Upper lobe of right lung (tissue), 1 donor: ENCODE results near the gene PHYH. TPM values are rescaled to one million over a fixed set of nuclear protein-coding genes. Genes with fewer than 3 reads are reported as not detected.
"Not testable (repeated sequence)": the region's sequence is repeated elsewhere in the genome, so short reads cannot be mapped to it uniquely, and the experiment has no call there.

ENCODE experiments used
- ATAC-seq: fragments of 200-7000 bp; cut with Tn5 transposase; one replicate; pipeline ENCODE4 v1.9.1; 2020; ENCODE audit warnings: mild to moderate bottlenecking, moderate library complexity
- DNase-seq: peaks from one replicate; pipeline ENCODE4 v3.0.0-alpha.2; 2020
- H3K27ac ChIP-seq: fragments of 200-600 bp; one replicate; pipeline ENCODE4 v1.8.0; 2022
- H3K27me3 ChIP-seq: fragments of 200-600 bp; one replicate; pipeline ENCODE4 v1.8.0; 2022; ENCODE audit warnings: mild to moderate bottlenecking
- H3K36me3 ChIP-seq: fragments of 200-600 bp; one replicate; pipeline ENCODE4 v1.8.0; 2022
- H3K4me1 ChIP-seq: fragments of 200-600 bp; one replicate; pipeline ENCODE4 v1.8.0; 2022
- H3K4me3 ChIP-seq: fragments of 200-600 bp; one replicate; pipeline ENCODE4 v1.8.0; 2022; ENCODE audit warnings: mild to moderate bottlenecking
- H3K9me3 ChIP-seq: fragments of 200-600 bp; one replicate; pipeline ENCODE4 v1.8.0; 2022
- intact Hi-C: fragments of 100-400 bp; cut with DNase I; formaldehyde crosslinking; loops from one replicate; pipeline ENCODE4 v1.11.0; 2022
- total RNA-seq: library from RNA; stranded (reverse); fragmentation: NEBNext Ultra II Directional; extraction: Animal tissue kit (Norgen Biotek cat#: 25700); gene quantifications from one replicate; pipeline ENCODE4 v1.2.1, GENCODE V29; 2021
- TF ChIP-seq, protein P1 (sequence below): fragments of 200-600 bp; IDR thresholded peaks from one replicate; pipeline ENCODE4 v1.8.0; 2022; ENCODE audit warnings: antibody characterized with exemption
- donor health status: DM: no; HTN: yes; CAD: no; lungs with severe emphysema.

PHYH gene
- total RNA-seq, 1 donor from 2014 or later = 29.6 TPM

DNA sequence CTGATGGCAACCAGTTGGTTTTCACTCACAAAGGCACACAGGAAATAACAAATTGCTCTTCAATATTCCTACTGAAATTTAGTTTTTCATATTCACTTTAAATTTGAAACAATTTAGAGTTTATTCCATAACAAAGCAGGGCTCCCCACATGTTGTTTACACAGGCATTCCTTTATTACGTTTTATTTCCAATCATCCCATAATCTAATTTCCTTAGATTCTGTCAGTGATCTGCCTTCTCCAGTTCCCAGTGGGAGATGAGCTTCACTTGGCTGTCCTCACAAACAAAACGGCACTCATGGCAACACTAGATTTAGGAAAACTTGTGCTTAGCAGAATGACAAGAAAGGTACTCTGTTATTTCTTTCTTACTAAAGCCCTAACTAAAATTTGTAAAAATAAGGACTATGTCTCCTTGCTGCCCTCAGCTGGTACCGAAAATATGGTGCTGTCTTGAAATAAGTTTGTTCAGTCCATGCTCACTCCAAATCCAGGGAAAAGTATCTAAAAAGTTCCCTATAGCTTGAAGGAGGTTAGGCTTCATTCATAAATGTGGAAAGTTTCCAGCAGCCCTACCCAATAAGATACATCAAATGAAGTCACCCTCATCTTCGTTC is 23.0 kb downstream of the PHYH start:
- no peak overlapping the region for H3K4me3 ChIP-seq
- H3K9me3 ChIP-seq = no peaks in the 10 kb centered on the region

DNA sequence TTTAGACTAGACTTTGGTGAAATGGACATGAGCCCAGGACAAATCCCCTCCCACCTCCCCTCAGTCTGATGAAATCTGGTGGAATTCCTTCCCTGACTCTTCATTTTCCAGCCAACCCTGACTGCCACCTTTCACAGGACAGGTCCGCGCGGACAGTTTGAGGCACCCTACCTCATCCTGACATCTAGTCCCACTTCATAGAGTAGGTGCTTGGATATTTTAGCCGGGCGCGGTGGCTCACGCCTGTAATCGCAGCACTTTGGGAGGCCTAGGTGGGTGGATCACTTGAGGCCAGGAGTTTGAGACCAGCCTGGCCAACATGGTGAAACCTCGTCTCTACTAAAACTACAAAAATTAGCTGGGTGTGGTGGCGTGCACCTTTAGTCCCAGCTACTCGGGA is 23.7 kb downstream of the PHYH start:
- H3K4me3 ChIP-seq, H3K27me3 ChIP-seq, DNase-seq, ATAC-seq, H3K4me1 ChIP-seq, H3K9me3 ChIP-seq, H3K27ac ChIP-seq, intact Hi-C loops: not testable (repeated sequence)
- peaks cover 29% of the 10 kb centered on the region for H3K36me3 ChIP-seq

More for the DNA sequence above, 23.0 kb downstream of the PHYH start:
- Histone ChIP-seq H3K36me3 (peaks cover 37% of the 10 kb centered on the region), H3K27me3 (no peaks in the 10 kb centered on the region), H3K4me1 (no peaks in the 10 kb centered on the region), H3K27ac (no peak overlapping the region)
- ATAC-seq (no peak), DNase-seq (no peak)
- TF ChIP-seq, protein P1, sequence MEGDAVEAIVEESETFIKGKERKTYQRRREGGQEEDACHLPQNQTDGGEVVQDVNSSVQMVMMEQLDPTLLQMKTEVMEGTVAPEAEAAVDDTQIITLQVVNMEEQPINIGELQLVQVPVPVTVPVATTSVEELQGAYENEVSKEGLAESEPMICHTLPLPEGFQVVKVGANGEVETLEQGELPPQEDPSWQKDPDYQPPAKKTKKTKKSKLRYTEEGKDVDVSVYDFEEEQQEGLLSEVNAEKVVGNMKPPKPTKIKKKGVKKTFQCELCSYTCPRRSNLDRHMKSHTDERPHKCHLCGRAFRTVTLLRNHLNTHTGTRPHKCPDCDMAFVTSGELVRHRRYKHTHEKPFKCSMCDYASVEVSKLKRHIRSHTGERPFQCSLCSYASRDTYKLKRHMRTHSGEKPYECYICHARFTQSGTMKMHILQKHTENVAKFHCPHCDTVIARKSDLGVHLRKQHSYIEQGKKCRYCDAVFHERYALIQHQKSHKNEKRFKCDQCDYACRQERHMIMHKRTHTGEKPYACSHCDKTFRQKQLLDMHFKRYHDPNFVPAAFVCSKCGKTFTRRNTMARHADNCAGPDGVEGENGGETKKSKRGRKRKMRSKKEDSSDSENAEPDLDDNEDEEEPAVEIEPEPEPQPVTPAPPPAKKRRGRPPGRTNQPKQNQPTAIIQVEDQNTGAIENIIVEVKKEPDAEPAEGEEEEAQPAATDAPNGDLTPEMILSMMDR = peak; percentile 19
- intact Hi-C loops = no loop called here

DNA sequence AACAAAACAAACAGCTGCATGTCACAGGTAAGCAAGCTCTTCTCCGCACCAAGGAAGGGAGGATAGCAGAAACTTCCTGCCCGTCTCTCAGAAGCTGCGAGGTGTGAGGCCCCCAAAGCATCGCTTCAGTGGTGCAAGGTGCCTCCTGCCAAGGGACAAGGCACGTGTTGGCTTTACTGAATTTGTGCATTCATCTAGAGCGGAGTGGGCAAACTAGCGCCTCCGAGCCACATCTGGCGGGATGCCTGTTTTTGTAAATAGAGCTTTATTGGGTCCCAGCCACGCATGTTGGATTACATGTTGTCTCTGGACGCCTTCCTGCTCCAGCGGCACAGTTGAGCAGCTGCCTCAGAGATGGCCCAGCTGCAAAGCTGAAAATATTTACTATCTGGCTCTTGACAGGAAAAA is 27.7 kb downstream of the PHYH start:
- no peak overlapping the region for H3K27ac ChIP-seq
- intact Hi-C loops = no loop called here
- no peaks in the 10 kb centered on the region for H3K27me3 ChIP-seq
- ATAC-seq (peak; percentile 51), DNase-seq (no peak)
- no peak overlapping the region for H3K4me3 ChIP-seq
- TF ChIP-seq, protein P1 = no peak
- H3K9me3 ChIP-seq = no peaks in the 10 kb centered on the region
- no peaks in the 10 kb centered on the region for H3K36me3 ChIP-seq
- H3K4me1 ChIP-seq = peaks cover 4% of the 10 kb centered on the region

DNA sequence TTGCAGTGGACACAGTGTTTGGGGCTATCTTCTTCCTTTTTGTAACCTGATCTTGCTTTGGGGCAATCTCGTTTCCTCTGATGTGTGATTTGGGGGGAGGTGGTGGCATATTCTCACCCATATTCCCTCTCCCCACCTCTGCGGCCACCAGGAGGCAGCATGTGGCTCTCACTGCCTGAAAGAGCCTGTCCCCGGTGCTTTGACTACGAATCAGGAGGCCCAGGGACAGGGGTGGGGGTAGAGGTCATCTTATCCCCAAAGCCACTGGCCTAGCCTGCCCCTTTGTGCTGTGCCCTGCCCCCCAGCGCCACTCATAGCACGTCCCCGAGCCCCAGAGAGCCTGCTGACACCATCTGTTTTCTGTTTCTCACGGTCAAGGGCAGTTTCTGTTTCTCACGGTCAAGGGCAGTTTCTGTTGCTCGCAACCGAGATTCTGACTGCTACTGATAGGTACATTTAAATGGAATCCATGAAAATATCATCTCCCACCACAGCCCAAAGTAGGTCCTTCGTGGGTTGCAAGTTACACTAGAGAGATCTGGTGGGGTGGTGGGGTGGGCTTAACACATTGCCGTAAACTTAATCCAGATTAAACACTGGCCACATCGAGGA is 28.2 kb downstream of the PHYH start:
- intact Hi-C loops = no loop called here
- ATAC-seq (peak; percentile 65), DNase-seq (peak; percentile 63)
- TF ChIP-seq, protein P1 = peak; percentile 40
- no peaks in the 10 kb centered on the region for H3K36me3 ChIP-seq
- H3K27me3 ChIP-seq = no peaks in the 10 kb centered on the region
- H3K9me3 ChIP-seq = no peaks in the 10 kb centered on the region
- H3K4me3 ChIP-seq = no peak overlapping the region
- H3K27ac ChIP-seq = no peak overlapping the region
- H3K4me1 ChIP-seq = peaks cover 4% of the 10 kb centered on the region

DNA sequence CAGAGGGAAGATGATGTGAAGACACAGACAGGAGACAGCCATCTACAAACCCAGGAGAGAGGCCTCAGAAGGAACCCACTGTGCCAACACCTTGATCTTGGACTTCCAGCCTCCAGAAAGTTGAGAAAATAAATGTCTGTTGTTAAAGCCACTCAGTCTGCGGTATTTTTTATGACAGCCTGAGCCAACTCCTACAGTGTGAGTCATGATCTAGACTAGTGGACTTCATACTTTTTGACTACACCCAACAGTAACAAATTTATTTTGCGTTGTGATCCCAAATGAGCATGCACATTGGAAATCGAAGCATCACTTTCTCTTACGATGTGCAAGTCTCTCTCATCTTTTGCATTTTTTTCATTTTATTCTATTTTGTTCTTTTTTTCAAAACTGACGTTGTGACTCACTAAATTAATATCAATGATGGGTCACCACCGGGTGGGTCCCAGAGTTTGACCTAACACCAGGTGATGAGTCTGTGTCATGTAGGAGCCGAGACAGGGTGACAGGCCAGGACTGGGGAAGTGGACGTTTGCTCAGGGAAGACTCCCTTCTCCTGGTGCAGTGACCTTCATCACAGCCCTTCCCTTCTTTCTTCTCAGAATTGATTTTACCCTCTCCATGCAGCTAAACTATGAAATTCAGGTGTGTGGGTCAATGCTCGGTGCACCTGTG is 28.9 kb downstream of the PHYH start:
- no peaks in the 10 kb centered on the region for H3K36me3 ChIP-seq

DNA sequence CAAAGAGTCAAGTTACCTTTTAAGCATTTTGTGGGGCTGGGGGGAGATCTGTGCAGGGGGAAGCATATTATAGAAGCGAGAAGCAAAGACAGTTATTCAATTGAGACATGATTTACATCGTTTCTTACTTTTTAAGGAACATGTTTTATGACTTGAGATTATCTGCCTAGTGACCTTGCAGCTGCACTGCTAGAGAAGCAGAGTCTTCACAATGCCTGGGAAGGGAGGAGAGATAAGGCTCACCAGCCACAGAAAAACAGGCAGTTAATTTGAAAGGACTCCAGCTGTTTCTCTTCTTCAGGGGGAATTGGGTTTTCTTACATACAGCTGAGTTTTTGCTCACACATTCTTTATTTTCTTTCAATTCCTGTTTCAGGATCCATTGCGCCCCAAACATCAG is 31.0 kb downstream of the PHYH start:
- Histone ChIP-seq H3K36me3 (no peaks in the 10 kb centered on the region), H3K27ac (no peak overlapping the region), H3K9me3 (no peaks in the 10 kb centered on the region), H3K4me1 (peaks cover 4% of the 10 kb centered on the region), H3K4me3 (no peak overlapping the region), H3K27me3 (no peaks in the 10 kb centered on the region)
- DNase-seq = no peak
- TF ChIP-seq, protein P1 = no peak
- ATAC-seq = no peak
- intact Hi-C loops = no loop called here

More for the DNA sequence above, 28.9 kb downstream of the PHYH start:
- no peak for ATAC-seq
- intact Hi-C loops = no loop called here
- no peak for DNase-seq
- Histone ChIP-seq H3K27ac (no peak overlapping the region), H3K4me3 (no peak overlapping the region), H3K9me3 (no peaks in the 10 kb centered on the region), H3K4me1 (peaks cover 4% of the 10 kb centered on the region), H3K27me3 (no peaks in the 10 kb centered on the region)
- TF ChIP-seq, protein P1 = no peak
